ENCODE data around the gene VAMP2.

The VAMP2 gene

DNA sequence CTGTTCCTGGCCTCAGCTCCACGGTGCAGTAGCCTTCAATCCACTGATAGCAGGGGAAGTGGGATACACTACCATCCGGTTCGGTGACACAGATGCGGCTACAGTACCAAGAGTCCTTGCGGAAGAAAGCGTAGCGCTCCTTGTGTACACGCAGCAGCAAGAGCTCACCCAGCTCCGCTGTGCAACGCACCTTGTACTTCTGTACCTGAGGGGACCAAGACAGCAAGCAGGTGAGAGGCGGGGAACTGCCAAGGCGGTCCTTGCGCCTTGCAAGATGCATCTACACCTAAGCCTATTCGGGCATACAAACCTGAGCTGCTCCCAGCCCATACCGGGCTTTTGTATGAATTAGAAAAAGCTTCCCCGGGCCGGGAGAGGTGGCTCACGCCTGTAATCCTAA is 46.0 kb downstream of the VAMP2 start:
- no peak overlapping the region for H3K4me3 ChIP-seq (ENCODE audit: low read depth, low read length)
- DNase-seq (ENCODE audit: low read depth): no peak

GRCh38 chr17:8110907-8111306 is 51.8 kb downstream of the VAMP2 start:
- no peak for DNase-seq (ENCODE audit: low read depth)
- H3K4me3 ChIP-seq (ENCODE audit: low read depth, low read length): no peak overlapping the region

- DNase-seq (ENCODE audit: low read depth): no peak
- H3K4me3 ChIP-seq (ENCODE audit: low read depth, low read length): peak overlapping the region; percentile 35
Observed at GRCh38 chr17:8110456-8110804, 52.3 kb downstream of the VAMP2 start.

DNA sequence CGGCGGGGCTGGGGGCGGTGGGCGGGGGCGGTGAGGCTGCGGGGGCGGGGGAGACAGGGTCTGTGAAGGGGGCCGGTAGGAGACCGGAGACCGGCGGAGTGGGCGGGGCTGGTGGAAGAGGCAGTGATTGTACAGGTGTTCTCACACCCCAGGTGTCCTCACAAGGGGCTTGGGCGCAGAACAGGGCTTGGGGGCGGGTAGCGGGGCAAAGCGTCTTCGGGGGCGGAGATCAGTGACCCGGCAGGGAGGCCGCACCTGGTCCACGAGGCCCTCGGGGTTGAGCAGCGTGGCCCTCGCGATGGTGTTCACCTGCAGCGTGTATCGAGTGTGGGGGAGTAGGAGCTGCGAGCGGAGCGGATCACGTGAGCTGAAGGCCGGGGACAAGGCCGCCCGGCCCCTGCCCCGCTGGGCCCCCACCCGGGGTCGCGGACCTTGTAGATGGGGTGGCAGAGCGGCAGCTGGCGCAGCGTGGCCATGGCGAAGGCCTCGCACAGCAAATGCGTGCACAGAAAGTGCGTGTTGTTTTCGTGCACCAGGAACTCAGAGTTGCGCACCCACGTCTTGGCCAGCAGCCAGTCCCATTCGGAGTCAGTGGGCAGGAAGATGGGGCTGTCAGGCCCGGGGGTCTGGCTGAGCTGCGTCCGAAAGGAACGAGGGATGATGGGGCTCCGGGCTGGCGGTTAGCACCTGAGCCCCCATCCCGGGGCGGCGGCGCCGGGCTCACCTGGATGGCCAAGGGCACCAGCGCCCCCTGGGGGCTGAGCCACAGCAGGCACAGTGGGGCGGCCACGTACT is 52.9 kb downstream of the VAMP2 start:
- H3K4me3 ChIP-seq (ENCODE audit: low read depth, low read length): peak overlapping the region; percentile 35
- DNase-seq (ENCODE audit: low read depth): no peak
